HS-5 (cell line): ENCODE measurements around the gene ELOVL5.
"Not testable (repeated sequence)": the region's sequence is repeated elsewhere in the genome, so short reads cannot be mapped to it uniquely, and the experiment has no call there.

ENCODE experiments used
- DNase-seq: peaks from one replicate; pipeline ENCODE4 v3.0.0-alpha.2; 2012; ENCODE audit warnings: low read depth

The ELOVL5 gene

DNA sequence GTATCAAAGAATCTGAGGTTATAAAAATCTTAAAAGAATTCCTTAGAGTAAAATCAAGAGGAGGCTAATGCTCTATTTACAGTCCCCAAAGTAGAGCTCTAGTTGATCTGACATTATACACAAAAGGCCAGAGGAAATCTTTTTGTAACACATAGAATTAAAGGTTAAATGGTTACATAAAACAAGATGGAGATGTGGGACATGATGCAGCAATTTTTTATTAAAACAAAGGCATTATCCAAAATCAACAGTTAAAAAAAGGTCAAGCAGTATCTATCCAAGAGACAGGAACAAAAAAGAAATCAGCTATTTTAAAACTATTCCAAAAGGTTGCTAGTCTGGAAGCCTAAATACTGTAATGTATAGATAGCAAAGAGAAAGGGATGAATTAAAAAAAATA, 20.4 kb downstream of the ELOVL5 start:
- DNase-seq: no peak

DNA sequence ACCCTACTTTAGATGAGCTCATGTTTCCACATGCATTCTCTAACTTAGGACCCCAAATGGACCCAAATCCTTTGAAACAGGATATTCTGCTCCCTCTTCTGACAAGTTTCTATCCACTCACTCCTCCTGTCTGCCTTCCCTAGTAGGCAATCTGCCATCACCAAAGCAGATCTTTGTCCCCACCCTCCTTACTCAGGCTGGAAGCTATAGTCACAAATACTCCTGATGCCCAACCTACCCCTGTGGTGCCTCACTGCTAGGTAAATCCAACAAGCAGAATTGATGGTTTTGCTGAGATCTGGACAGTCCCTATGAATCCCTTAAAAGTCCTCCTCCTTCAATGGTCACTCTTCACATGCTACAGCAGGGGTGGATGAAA, 21.7 kb downstream of the ELOVL5 start:
- DNase-seq: no peak

DNA sequence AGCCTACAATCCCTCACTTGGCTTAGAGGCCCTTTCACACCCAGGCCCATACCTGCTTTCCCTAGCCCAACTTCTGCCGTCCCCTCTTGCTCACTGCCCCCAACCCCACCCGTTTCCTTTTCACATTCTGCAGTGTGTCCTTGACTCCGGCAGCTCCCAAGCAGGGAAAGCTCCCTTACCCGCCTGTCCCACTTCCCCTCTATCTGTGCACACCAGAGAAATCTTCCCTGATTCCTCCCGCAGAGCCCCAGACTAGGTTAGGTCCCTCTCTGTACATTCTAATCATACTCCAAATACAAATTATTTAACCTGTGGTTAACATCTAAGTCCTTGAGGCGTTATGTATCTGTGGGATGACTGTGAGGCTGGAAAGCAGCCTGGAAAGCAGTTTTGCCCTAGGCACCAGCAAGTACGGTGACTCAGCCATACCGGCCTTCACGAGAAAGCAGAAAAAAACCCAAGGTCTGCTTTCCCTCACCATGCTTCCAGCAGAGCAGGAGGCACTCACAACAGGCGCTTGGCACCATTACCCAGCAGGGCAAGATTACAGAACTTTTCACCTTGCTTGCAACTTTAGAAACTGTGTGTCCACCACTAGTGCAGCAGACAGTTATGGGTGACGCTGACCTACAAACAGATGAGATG, 22.3 kb downstream of the ELOVL5 start:
- DNase-seq: peak; percentile 85

DNA sequence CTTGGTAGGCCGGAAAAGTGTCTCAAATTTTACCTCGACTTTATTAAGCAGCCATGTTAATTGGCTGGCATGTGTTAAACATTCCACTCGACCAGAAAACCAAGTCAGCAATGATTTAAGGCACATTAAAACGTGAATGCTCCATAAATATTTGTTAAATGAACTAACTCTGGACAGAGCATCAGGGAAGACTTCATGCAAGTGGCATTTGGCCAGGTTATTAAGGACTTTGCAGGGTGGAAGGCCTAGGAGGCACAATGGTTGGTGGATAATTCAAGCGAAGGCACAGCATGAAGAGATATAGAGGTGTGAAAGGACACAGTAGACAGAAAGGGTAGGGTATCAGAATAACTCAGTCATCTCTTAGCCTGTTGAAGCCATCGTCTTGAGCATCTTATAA, 23.0 kb downstream of the ELOVL5 start:
- no peak for DNase-seq

DNA sequence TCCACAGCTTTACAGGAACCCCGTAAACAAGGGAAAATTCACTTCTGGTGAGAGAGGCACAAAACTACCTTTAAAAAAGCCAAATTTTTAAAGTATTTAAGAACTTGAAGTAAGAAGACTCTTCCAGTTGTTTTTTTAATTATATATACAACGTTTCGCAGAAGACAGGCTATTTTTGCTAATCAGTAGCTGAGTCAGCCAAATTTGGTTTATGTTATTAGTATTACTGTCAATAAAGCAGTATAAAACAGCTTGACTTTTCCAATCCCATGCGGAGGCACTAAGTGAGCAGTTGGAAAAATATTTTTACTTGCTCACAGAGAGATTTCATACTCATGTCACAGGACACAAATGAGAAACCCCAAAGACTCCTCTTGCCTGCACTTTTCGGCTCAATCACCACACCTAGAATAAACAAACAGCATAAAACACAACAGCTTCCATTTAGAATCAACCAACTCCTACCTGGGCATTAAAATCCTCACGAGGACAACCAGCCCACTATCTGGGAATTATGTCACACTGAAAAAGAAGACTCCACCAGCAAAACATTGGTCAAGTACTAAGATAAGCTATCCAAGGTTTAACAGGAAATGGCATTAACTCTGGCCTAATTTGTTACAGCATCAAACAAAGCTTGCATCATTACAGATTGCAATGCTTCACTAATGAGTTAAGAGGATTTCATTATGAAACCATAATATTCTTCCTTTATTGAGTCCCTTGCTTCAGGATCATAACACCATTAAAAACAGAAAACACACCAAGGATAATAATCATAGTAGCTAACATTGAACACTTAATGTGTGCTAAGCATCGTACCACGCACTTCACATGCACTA, 26.3 kb downstream of the ELOVL5 start:
- no peak for DNase-seq

DNA sequence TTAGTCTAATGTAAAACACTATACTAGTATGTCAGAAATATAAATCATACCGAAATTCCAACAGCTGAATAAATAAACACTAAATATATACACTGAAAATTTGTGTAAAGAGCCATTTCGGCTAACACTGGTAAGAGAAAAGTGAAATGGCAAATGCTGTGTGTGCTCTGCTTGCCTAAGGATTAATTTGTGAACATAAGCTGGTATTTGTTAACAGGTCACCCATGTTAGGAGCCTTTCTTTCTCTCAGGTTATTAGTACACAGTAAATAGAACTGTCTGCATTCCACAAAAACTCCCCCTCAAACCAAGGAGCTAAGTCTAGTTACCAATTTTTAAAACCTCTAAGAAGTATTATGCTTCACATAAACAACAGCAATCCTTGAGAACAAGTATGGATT, 27.0 kb downstream of the ELOVL5 start:
- no peak for DNase-seq

DNA sequence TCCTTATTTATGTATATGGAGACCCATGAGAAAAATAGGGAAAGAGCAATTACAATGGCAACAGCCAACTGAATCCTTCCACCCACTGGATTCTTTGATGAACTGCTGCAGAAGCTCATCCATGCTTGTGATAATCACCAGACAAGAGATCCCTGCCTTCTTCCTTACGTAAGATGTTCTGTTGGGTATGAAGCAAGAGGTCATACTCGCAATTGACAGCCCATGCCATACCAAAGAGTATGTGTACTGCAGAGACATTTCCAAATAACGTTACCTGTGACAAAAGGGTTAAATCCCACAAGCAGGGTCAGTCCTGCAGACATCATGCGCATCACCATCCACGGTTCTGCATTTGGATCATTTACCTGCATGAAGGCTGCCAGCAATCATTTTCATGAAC, 27.8 kb downstream of the ELOVL5 start:
- DNase-seq: no peak

DNA sequence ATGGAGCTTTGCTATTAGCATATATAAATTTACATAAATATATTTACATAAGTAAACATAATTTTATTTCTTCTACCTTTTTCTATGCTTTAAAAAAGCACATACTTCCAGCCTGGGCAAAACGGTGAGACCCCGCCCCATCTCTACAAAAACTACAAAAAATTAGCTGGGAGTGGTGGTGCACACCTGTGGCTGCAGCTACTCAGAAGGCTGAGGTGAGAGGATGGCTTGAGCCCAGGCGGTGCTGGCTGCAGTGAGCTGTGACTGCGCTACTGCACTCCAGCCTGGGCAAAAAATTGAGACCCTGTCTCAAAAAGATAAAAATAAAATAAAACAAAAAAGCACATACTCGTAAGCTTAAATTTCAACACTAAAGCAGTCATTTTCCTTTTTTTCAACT, 30.3 kb downstream of the ELOVL5 start:
- no peak for DNase-seq

DNA sequence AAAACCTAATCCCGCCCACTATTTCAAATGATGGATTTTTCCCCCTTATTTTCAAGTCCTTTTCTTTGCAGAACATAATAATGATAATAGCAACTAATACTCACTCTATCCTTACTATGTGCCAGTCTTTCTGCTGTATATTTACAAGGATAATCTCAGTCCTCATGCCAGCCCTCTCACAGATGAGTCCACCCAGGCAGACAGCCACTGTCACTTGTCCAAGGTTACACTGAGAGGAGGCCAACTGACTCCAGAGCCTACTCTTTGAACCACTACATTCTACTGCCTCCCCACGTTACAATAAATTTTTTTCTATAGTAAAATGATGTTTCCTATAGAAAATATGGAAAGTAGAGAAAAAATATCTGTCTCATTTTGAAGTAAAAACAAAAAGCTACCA, 30.9 kb downstream of the ELOVL5 start:
- no peak for DNase-seq

DNA sequence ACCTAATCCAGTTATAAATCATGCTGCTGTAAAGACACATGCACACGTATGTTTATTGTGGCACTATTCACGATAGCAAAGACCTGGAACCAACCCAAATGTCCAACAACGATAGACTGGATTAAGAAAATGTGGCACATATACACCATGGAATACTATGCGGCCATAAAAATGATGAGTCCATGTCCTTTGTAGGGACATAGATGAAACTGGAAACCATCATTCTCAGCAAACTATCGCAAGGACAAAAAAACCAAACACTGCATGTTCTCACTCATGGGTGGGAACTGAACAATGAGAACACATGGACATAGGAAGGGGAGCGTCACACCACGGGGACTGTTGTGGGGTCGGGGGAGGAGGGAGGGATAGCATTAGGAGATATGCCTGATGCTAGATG, 31.5 kb downstream of the ELOVL5 start:
- DNase-seq: not testable (repeated sequence)

DNA sequence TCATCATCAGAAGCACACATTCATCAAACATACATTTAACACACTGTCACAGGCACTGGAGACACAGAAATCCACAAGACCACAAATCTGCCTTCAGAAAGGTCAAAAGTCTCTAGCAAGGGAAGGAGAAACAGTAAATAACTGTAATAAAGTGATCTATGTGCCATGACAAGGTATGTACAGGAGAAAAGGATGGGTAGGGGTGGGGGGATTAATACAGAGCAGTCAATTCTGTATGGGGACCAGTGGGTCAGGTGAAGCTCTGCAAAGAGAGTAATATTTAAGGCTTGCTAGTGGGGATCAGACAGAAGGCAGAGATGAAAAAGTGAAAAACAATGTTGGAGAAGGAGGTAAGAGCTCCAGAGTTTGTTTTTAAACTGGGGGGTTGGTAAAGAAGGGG, 32.6 kb downstream of the ELOVL5 start:
- no peak for DNase-seq

DNA sequence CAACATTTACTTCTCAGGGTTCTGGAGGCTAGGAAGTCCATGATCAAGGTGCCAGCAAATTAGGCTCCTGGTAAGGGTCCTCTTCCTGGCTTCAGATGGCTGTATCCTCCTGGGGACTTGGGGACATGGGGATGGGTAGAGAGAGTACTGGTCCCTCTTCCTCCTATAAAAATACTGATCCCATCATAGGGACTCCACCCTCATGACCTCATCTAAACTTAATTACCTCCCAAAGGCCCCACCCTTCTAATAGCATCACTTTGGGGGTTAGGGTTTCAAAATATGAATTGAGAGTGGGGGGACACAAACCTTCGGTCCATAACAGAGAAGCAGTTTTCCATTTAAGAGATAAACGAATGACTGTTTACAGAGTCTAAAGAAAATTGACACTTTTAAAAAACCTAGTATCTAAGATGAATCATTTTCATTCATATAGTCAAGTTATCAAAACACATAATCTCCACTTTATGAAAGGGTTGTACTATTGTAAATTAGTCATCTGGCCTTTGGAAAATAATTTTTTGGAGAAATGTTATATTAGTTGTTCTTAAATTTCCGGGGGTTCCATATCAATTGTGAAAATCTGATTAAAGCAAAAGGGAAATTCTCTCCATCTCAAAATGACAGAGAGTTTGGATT, 33.5 kb downstream of the ELOVL5 start:
- DNase-seq: no peak

DNA sequence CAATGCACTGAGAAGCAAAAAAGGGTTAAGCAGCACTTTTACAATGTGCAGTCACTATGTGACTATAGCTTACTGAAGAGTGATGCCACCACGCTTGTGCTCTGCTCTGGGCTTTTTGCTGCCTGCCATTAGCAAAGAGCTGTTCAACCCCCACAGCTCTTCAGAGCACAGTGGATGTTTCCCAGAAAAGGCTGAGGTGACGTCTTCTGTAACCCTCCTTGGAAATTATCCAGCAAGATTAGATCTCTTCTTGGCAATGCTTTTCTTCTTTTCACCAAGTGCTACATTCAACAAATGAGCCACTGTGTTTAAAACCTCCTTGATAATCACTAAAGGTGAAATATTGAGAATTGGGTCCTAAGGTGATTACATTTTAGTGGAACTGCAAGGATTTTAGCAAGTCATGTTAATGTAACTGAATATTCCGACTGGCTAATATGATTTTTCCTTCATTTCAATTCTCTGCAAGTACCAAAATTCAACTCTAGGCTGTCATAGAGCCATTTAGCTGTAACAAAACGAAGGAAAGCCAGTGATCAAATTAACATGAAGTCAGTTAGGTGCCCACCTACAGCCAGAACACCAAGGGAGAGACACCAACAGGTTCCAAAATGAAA, 34.9 kb downstream of the ELOVL5 start:
- DNase-seq: no peak

DNA sequence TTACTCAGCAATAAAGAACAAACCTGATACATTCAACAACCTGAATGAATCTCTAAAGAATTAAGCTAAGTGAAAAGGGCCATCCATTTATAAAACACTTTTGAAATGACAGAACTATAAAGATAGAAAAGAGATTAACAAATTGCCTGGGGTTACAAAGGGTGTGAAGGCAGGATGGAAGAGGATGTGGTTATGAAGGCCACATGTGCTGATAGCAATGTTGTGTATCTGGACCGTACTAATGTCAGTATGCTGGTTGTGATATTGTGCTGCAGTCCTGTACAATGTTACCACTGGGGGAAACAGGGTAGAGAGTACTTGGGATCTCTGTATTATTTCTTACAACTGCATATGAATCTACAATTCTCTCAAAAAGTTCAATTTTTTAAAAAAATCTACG, 36.4 kb downstream of the ELOVL5 start:
- no peak for DNase-seq

DNA sequence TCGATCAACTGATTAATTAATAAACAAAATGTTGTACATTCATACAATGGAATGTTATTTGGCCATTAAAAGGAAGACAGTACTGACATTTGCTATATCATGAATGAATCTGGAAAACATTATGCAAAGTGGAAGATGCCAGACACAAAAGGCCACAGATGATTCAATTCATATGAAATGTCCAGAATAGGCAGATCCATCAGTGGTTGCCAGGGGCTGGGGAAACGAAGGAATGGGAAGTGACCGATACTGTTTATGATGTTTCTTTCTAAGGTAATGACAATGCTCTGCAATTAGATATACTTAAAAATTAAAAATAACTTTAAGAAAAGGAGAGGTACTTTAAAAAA, 37.2 kb downstream of the ELOVL5 start:
- DNase-seq: no peak

DNA sequence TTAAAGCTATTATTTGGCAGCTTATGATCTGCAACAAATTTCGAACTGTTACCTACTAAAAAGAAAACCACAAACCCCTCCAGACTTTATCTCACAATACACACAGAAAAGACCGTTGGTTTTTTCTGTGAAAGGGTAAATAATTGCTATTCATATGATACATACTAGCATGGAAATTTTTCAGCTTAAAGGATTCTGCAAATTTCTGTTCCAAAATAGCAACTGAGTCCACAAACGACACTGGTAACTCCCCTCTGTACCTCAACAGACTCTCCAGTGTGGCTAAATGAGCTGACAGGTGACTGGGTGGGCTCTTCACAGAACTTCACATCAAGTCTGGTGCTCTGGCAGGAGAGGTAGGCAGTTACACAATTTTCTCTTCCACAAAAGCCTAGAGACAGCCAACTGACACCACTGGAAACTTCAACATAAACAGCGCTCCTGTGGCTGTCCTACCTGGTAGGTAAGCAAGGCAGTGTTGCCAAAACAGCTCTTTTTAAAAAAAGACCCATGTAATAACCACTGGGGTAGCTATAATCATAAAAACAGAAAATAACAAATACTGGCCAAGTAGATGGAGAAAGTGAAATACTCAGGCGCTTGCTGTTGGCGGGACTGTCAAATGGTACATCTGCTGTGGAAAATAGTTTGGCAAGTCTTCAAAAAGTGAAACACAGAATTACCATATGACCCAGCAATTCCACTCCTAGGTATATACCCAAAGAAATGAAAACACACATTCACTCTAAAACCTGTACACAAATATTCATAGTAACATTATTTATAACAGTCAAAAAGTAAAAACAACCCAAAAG, 37.8 kb downstream of the ELOVL5 start:
- no peak for DNase-seq

DNA sequence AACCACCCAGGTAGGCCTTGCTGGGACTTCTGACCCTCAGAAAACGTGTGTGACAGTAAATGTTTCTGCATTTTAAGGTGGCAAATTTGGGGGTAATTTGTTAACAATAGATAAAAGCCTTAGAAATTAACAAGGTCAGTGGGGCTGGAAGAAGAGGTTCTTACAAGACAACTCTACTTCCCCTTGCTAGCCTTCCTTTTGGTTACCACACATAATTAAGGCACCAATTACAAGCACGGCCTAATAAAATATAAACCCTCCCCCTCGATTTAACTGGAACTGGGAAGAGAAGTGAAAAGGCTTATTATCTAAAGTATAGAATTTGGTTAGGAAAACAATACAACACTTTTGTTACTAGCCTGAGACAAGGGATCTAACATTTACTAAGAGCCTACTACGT, 38.8 kb downstream of the ELOVL5 start:
- no peak for DNase-seq

DNA sequence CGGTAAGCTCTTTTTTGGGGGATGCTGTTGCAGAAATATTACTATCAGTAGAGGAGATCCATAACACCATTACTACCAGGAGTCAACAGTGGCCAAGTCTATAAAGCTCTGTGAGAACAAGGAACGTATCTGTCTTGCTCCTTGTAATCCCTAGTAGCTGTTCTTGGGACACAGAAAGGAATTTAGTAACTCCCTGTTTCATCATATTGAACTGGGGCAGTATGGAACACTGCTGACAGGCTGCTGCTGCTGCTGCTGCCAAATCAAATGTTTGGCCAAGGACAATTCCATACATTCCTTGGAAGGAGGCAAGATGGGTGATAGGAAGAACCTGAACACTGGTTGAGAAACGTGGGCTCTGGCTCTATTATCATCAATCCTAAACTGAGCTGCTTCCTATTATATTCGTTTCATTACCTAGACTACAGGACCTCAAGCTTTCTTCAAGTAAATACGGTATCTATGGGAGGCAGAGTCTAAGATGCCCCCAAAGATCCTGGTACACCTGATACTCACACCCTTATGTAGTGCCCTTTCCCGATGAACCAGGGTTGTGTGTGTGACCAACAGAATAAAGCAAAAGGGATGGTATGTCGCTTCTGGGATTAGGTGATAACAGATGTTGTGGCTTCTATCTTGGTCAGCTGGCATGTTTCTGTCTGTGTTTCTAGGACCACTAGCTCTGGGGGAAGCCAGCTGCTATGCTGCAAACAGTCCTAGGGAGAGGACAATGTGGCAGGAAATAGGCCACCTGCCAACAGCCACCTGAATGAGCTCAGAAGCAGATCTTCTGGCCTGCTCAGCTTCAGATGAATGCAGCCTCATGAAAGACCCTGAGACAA, 39.5 kb downstream of the ELOVL5 start:
- peak; percentile 43 for DNase-seq

DNA sequence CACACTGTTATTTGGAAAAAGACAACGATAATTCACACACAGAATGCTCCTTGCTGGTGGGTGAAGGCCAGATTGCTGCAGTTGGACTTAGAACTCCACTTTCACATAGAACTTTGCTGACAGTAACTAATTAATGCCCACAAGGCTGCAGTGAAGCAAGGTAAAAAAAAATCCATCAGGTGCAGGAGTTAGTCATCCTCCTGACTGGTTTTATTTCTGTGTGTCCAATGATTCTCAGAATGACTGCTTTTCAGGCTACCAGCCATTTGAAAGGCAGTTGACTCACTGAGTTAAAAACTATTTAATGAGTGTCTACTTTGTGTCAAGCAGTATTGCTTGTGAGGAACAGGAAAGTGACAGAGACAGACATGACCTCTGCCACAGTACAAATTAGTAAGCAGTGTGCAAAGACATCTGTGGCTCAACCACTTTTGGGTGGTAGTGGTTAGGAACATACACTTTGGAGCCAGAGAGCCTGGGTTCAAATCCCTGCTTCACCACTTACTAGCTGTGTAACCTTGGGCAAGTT, 41.9 kb downstream of the ELOVL5 start:
- no peak for DNase-seq

DNA sequence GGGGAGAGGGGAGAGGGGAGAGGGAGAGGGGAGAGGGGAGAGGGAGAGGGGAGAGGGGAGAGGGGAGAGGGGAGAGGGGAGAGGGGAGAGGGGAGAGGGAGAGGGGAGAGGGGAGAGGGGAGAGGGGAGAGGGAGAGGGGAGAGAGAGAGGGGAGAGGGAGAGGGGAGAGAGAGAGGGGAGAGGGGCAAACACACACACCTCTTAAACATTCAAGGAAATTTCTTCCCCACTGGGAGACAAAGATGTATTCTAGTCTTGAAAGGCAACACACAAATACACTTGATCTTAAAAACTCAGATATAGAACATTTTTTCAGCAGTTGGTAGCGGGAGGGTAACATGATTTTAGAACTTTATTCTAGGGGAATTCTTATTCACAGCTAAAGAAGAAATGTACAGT, 42.5 kb downstream of the ELOVL5 start:
- not testable (repeated sequence) for DNase-seq

DNA sequence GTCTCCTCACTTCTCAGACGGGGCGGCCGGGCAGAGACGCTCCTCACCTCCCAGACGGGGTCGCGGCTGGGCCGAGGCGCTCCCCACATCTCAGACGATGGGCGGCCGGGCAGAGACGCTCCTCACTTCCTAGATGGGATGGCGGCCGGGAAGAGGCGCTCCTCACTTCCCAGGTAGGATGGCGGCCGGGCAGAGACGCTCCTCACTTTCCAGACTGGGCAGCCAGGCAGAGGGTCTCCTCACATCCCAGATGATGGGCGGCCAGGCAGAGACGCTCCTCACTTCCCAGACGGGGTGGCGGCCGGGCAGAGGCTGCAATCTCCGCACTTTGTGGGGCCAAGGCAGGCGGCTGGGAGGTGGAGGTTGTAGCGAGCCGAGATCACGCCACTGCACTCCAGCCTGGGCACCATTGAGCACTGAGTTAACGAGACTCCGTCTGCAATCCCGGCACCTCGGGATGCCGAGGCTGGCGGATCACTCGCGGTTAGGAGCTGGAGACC, 43.2 kb downstream of the ELOVL5 start:
- DNase-seq: not testable (repeated sequence)
